ENCODE results near the gene MACROD2.

MACROD2 gene

DNA sequence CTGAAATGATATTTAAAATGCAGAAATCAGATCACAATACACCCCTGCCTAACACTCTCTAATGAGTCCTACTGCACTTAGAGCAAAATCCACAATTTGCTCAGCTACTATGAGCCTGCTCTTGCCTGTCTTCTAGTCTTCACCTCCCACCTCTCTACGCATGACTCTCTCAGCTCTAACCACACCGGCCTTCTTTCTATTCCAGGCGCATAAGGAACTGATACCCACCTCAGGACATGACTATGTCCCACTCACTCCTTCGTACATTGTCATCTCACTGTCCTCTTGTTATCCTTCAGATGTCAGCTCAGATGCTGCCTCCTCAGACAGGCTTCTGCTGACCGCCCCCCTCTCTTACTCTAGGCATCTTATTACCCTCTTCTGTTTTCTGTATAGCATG, 543.1 kb downstream of the MACROD2 start:
- Histone ChIP-seq H3K4me1 (ENCODE audit: control insufficient read depth in 1 of 2, insufficient read depth in 1 of 2, low read depth in 1 of 2, low read length in 1 of 2) (no peaks in the 10 kb centered on the region), H3K27me3 (no peaks in the 10 kb centered on the region), H3K9me3 (no peaks in the 10 kb centered on the region), H3K27ac (no peak overlapping the region), H3K36me3 (no peaks in the 10 kb centered on the region), H3K4me3 (ENCODE audit: low read depth in 1 of 2, low read length in 1 of 2) (no peak overlapping the region)
- TF ChIP-seq, protein P1, sequence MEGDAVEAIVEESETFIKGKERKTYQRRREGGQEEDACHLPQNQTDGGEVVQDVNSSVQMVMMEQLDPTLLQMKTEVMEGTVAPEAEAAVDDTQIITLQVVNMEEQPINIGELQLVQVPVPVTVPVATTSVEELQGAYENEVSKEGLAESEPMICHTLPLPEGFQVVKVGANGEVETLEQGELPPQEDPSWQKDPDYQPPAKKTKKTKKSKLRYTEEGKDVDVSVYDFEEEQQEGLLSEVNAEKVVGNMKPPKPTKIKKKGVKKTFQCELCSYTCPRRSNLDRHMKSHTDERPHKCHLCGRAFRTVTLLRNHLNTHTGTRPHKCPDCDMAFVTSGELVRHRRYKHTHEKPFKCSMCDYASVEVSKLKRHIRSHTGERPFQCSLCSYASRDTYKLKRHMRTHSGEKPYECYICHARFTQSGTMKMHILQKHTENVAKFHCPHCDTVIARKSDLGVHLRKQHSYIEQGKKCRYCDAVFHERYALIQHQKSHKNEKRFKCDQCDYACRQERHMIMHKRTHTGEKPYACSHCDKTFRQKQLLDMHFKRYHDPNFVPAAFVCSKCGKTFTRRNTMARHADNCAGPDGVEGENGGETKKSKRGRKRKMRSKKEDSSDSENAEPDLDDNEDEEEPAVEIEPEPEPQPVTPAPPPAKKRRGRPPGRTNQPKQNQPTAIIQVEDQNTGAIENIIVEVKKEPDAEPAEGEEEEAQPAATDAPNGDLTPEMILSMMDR (IDR thresholded peaks at IDR 0.05) = no peak

DNA sequence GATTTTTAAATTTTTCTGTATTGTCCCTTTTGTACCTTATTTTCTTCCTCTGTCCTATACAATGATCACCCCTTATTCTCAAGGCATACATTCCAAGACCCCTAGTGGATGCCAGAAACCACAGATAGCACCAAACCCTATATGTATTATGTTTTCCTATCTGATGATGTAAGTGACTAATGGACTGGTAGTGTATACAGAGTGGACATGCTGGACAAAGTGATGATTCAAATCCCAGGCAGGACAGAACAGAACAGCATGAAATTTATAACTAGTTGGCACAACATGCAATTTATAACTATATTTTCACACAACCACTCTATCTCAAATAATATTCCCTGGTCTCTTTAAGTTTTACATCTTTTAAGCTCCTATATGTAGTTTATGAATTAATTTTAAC, 547.7 kb downstream of the MACROD2 start:
- H3K4me3 ChIP-seq (ENCODE audit: low read depth in 1 of 2, low read length in 1 of 2) = no peak overlapping the region

DNA sequence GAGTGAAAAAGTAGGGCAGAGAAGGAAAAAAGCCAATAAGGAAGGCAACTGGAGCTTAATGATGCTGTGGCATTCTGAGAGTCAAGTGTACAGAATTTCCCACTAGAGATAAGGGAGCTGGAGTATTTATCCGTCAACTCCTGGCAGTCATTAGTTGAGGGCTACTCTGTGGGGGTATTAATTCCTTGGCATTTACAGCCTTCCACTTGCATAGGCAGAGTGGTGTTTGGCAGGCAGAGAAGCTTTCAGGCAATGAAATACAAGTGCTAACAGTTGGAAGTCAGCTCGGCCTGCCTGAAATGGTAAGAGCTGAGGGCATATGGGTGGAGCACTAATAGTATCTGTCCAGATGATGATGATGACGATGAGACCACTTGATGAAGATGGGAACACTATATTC, 549.4 kb downstream of the MACROD2 start:
- TF ChIP-seq, protein P1 (IDR thresholded peaks at IDR 0.05) = no peak
- Histone ChIP-seq H3K36me3 (no peaks in the 10 kb centered on the region), H3K9me3 (no peaks in the 10 kb centered on the region), H3K27me3 (no peaks in the 10 kb centered on the region), H3K4me3 (ENCODE audit: low read depth in 1 of 2, low read length in 1 of 2) (no peak overlapping the region), H3K27ac (no peak overlapping the region), H3K4me1 (ENCODE audit: control insufficient read depth in 1 of 2, insufficient read depth in 1 of 2, low read depth in 1 of 2, low read length in 1 of 2) (no peaks in the 10 kb centered on the region)

More for the DNA sequence above, 547.7 kb downstream of the MACROD2 start:
- no peaks in the 10 kb centered on the region for H3K4me1 ChIP-seq (ENCODE audit: control insufficient read depth in 1 of 2, insufficient read depth in 1 of 2, low read depth in 1 of 2, low read length in 1 of 2)
- TF ChIP-seq, protein P1 (IDR thresholded peaks at IDR 0.05) = no peak
- H3K36me3 ChIP-seq = no peaks in the 10 kb centered on the region
- no peak overlapping the region for H3K27ac ChIP-seq
- no peaks in the 10 kb centered on the region for H3K9me3 ChIP-seq
- no peaks in the 10 kb centered on the region for H3K27me3 ChIP-seq

DNA sequence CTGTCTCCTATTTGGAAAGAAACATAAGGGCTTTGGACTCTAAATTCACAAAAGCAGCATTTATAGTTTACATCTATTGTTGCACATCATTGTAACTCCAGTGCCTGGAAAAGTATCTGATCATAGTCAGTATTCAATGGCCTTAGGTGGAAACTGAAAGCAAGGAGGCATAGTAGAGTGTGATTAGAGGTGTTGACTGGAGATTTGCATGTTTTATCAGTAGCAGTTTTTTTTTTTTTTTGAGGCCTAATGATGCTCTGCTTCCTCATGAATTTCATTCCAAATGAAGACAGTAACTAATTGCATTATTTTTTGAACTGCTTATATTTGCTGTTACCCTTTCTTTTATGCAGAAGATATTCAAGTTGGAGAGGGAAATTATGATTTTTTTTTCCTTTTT, 555.3 kb downstream of the MACROD2 start:
- H3K36me3 ChIP-seq = no peaks in the 10 kb centered on the region
- TF ChIP-seq, protein P1 (IDR thresholded peaks at IDR 0.05) = no peak
- no peaks in the 10 kb centered on the region for H3K4me1 ChIP-seq (ENCODE audit: control insufficient read depth in 1 of 2, insufficient read depth in 1 of 2, low read depth in 1 of 2, low read length in 1 of 2)
- H3K9me3 ChIP-seq = no peaks in the 10 kb centered on the region
- no peaks in the 10 kb centered on the region for H3K27me3 ChIP-seq
- no peak overlapping the region for H3K4me3 ChIP-seq (ENCODE audit: low read depth in 1 of 2, low read length in 1 of 2)
- no peak overlapping the region for H3K27ac ChIP-seq

DNA sequence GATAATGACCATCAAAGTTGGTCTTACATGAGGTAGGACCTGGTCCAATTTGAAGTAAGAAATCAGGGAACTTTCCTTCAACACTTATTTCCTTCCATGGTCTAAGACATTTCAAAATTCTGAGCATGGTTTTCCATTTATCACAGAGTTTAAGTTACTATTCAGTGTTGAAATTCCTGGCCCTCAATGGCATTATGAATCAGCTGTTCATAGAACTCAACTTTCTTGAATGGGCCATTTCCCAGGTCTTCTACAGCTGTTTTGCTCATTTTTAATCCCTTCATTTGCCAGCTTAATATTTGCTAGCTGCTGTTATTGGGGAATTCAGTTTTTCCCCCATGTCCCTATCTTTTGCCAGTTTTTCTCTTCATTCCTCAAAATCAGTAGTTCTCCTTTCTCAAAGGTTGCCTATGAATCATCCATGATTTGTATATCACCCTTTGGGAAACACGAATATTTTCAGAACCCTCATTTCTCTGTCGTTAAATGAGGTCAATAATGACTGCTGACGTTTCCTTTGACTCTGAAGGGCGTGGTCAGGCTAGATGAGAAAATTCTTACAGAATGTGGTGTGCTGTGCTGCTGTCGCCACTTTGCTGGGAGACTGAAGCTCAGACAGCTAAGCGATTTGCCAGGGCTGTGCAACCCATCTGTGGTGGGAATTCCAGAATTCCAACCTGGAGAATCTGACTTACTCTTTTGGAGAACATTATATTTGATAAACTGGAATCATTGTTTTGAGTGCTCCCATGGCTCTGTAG, 558.6 kb downstream of the MACROD2 start:
- no peak overlapping the region for H3K27ac ChIP-seq
- no peaks in the 10 kb centered on the region for H3K4me1 ChIP-seq (ENCODE audit: control insufficient read depth in 1 of 2, insufficient read depth in 1 of 2, low read depth in 1 of 2, low read length in 1 of 2)
- TF ChIP-seq, protein P1 (IDR thresholded peaks at IDR 0.05) = no peak
- no peaks in the 10 kb centered on the region for H3K36me3 ChIP-seq
- no peak overlapping the region for H3K4me3 ChIP-seq (ENCODE audit: low read depth in 1 of 2, low read length in 1 of 2)
- H3K9me3 ChIP-seq = no peaks in the 10 kb centered on the region
- no peaks in the 10 kb centered on the region for H3K27me3 ChIP-seq
